ENCODE data around the gene DPH6. TPM values are rescaled to one million over a fixed set of nuclear protein-coding genes. Genes with fewer than 3 reads are reported as not detected.

Gene DPH6
- total and polyA plus RNA-seq, 4 donors: 3.4 to 14.3 (median 10.4) TPM

DNA sequence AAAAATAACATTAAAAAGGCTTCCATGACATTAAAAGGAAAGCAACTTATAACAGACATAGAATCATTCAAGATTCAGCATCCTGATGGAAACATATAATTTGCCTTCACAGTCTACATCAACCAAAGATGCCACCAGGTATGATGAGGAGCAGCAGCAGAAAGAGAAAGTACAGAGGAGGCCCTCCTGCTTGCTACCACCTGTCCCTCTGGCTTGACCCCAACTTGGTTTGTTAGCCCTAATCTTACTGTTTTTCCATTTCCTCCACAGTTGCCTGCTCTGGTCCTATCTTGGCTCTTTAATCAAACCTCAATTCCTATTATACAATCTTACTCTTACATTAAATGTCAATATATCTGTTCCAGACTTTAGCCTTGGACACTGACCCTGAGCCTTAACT is 171.3 kb downstream of the DPH6 start (continued):
- TF ChIP-seq, protein P1, sequence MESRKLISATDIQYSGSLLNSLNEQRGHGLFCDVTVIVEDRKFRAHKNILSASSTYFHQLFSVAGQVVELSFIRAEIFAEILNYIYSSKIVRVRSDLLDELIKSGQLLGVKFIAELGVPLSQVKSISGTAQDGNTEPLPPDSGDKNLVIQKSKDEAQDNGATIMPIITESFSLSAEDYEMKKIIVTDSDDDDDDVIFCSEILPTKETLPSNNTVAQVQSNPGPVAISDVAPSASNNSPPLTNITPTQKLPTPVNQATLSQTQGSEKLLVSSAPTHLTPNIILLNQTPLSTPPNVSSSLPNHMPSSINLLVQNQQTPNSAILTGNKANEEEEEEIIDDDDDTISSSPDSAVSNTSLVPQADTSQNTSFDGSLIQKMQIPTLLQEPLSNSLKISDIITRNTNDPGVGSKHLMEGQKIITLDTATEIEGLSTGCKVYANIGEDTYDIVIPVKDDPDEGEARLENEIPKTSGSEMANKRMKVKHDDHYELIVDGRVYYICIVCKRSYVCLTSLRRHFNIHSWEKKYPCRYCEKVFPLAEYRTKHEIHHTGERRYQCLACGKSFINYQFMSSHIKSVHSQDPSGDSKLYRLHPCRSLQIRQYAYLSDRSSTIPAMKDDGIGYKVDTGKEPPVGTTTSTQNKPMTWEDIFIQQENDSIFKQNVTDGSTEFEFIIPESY (IDR thresholded peaks at IDR 0.05): no peak
- TF ChIP-seq, protein P2, sequence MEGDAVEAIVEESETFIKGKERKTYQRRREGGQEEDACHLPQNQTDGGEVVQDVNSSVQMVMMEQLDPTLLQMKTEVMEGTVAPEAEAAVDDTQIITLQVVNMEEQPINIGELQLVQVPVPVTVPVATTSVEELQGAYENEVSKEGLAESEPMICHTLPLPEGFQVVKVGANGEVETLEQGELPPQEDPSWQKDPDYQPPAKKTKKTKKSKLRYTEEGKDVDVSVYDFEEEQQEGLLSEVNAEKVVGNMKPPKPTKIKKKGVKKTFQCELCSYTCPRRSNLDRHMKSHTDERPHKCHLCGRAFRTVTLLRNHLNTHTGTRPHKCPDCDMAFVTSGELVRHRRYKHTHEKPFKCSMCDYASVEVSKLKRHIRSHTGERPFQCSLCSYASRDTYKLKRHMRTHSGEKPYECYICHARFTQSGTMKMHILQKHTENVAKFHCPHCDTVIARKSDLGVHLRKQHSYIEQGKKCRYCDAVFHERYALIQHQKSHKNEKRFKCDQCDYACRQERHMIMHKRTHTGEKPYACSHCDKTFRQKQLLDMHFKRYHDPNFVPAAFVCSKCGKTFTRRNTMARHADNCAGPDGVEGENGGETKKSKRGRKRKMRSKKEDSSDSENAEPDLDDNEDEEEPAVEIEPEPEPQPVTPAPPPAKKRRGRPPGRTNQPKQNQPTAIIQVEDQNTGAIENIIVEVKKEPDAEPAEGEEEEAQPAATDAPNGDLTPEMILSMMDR (IDR thresholded peaks at IDR 0.05; ENCODE audit: low read depth, low read length, missing input control): no peak
- TF ChIP-seq FOXA2 (IDR thresholded peaks at IDR 0.05): no peak
- no peak for TF ChIP-seq YY1 (IDR thresholded peaks at IDR 0.05)

DNA sequence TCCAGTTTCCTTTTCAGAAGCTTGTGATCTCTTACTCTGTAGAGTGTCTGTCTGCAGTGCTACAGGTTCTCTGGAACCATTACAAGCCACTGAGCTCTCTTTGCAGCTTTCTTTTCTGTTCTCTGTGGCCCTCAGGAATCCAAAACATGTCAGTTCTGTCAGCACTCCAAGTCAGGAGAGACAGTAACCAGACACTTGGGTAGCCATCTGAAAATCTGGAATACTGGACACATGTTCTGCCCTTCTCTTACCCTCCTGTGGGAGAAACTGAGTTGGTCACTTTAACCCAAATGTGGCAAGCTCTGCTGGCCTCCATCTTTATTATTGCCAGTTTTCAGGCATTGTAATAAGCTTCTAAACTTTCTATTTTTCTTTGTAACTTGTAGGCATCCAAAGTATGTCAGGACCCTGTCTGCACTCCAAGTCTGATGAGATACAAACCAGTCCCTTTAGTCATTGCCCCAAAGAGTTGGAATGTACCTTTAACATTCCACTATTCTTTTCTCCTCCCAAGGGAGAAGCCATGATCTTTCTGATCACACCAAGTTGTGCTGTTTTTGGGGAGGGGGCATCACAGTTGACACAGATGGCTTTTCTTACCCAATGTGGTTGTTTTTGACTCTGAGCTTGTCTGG is 183.7 kb downstream of the DPH6 start:
- Histone ChIP-seq H3K27me3 (ENCODE audit: control insufficient read depth in 4 of 4, insufficient read depth in 4 of 4, low read length in 3 of 4) (no peaks in the 10 kb centered on the region), H3K4me1 (ENCODE audit: control insufficient read depth in 4 of 4, insufficient read depth in 4 of 4, low read length in 3 of 4) (no peaks in the 10 kb centered on the region), H3K4me3 (ENCODE audit: low read depth in 1 of 3, low read length in 3 of 3) (no peak overlapping the region), H3K9ac (ENCODE audit: low read depth in 1 of 2, low read length in 2 of 2) (no peak overlapping the region), H3K36me3 (ENCODE audit: control insufficient read depth in 4 of 4, insufficient read depth in 3 of 4, low read depth in 1 of 4, low read length in 3 of 4) (no peaks in the 10 kb centered on the region), H3K27ac (ENCODE audit: low read depth in 1 of 2, low read length in 2 of 2) (no peak overlapping the region), H3K9me3 (ENCODE audit: control insufficient read depth in 4 of 4, low read length in 3 of 4) (peaks cover 0 to 5% (median 0%) of the 10 kb centered on the region in 4 donors)
- TF ChIP-seq FOXA2 (IDR thresholded peaks at IDR 0.05) (no peak), EGR1 (IDR thresholded peaks at IDR 0.05; ENCODE audit: low read depth in 2 of 2) (no peak), GABPA (IDR thresholded peaks at IDR 0.05 in 1 of 2, conservative IDR thresholded peaks at IDR 0.05 in 1 of 2) (no peak), JUND (IDR thresholded peaks at IDR 0.05) (no peak), RAD21 (IDR thresholded peaks at IDR 0.05) (no peak), YY1 (IDR thresholded peaks at IDR 0.05) (no peak), TAF1 (conservative IDR thresholded peaks at IDR 0.05) (no peak), HNF4A (conservative IDR thresholded peaks at IDR 0.05) (no peak), HNF4G (IDR thresholded peaks at IDR 0.05) (no peak), NR2F2 (IDR thresholded peaks at IDR 0.05) (no peak), SP1 (IDR thresholded peaks at IDR 0.05) (no peak), FOXA1 (IDR thresholded peaks at IDR 0.05) (no peak), RXRA (IDR thresholded peaks at IDR 0.05) (no peak)
- TF ChIP-seq, protein P3, sequence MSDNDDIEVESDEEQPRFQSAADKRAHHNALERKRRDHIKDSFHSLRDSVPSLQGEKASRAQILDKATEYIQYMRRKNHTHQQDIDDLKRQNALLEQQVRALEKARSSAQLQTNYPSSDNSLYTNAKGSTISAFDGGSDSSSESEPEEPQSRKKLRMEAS (IDR thresholded peaks at IDR 0.05): no peak
- TF ChIP-seq, protein P2 (IDR thresholded peaks at IDR 0.05; ENCODE audit: low read depth, low read length, missing input control): no peak
- TF ChIP-seq, protein P4, sequence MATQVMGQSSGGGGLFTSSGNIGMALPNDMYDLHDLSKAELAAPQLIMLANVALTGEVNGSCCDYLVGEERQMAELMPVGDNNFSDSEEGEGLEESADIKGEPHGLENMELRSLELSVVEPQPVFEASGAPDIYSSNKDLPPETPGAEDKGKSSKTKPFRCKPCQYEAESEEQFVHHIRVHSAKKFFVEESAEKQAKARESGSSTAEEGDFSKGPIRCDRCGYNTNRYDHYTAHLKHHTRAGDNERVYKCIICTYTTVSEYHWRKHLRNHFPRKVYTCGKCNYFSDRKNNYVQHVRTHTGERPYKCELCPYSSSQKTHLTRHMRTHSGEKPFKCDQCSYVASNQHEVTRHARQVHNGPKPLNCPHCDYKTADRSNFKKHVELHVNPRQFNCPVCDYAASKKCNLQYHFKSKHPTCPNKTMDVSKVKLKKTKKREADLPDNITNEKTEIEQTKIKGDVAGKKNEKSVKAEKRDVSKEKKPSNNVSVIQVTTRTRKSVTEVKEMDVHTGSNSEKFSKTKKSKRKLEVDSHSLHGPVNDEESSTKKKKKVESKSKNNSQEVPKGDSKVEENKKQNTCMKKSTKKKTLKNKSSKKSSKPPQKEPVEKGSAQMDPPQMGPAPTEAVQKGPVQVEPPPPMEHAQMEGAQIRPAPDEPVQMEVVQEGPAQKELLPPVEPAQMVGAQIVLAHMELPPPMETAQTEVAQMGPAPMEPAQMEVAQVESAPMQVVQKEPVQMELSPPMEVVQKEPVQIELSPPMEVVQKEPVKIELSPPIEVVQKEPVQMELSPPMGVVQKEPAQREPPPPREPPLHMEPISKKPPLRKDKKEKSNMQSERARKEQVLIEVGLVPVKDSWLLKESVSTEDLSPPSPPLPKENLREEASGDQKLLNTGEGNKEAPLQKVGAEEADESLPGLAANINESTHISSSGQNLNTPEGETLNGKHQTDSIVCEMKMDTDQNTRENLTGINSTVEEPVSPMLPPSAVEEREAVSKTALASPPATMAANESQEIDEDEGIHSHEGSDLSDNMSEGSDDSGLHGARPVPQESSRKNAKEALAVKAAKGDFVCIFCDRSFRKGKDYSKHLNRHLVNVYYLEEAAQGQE (IDR thresholded peaks at IDR 0.05): no peak
- TF ChIP-seq, protein P1 (IDR thresholded peaks at IDR 0.05): no peak
- TF ChIP-seq, protein P5, sequence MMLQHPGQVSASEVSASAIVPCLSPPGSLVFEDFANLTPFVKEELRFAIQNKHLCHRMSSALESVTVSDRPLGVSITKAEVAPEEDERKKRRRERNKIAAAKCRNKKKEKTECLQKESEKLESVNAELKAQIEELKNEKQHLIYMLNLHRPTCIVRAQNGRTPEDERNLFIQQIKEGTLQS (IDR thresholded peaks at IDR 0.05): no peak
- no peak for DNase-seq (ENCODE audit: low spot score)
